H9 (cell line): ENCODE results near the gene CNBD2. TPM values are rescaled to one million over a fixed set of nuclear protein-coding genes. Genes with fewer than 3 reads are reported as not detected.
A peak's percentile ranks its signal among the peaks of the same experiment; 100 is the strongest.

Experiments used
- DNase-seq: peaks from one replicate; pipeline ENCODE4 v3.0.0-alpha.2; 2017
- H2AFZ ChIP-seq: one replicate; pipeline ENCODE4 v1.6.1; 2013; ENCODE audit warnings: mild to moderate bottlenecking, low read length, control low read depth, moderate library complexity
- H2AK5ac ChIP-seq: 2 replicates; pipeline ENCODE4 v1.6.1; 2013; ENCODE audit warnings: low read length, control low read depth, mixed read lengths; ENCODE audit not compliant: insufficient read length
- H2BK120ac ChIP-seq: one replicate; pipeline ENCODE4 v1.6.1; 2013; ENCODE audit warnings: low read depth, mild to moderate bottlenecking, low read length, control low read depth, inconsistent platforms; ENCODE audit not compliant: poor library complexity, severe bottlenecking
- H2BK12ac ChIP-seq: 2 replicates; pipeline ENCODE4 v1.6.1; 2013; ENCODE audit warnings: low read length, control low read depth, mixed read lengths, low read depth; ENCODE audit not compliant: insufficient read length
- H2BK15ac ChIP-seq: 2 replicates; pipeline ENCODE4 v1.6.1; 2013; ENCODE audit warnings: low read depth, low read length, control low read depth
- H2BK20ac ChIP-seq: one replicate; pipeline ENCODE4 v1.6.1; 2013; ENCODE audit warnings: low read depth, mild to moderate bottlenecking, low read length, control low read depth, inconsistent platforms; ENCODE audit not compliant: poor library complexity, severe bottlenecking
- H2BK5ac ChIP-seq: 2 replicates; pipeline ENCODE4 v1.6.1; 2013; ENCODE audit warnings: low read length, control low read depth, mixed read lengths; ENCODE audit not compliant: insufficient read length
- H3K14ac ChIP-seq: 2 replicates; pipeline ENCODE4 v1.6.1; 2013; ENCODE audit warnings: low read length, control low read depth; ENCODE audit not compliant: insufficient read depth
- H3K18ac ChIP-seq: 2 replicates; pipeline ENCODE4 v1.6.1; 2013; ENCODE audit warnings: low read depth, mild to moderate bottlenecking, mixed read lengths, low read length, control low read depth; ENCODE audit not compliant: insufficient read length
- H3K23ac ChIP-seq: 2 replicates; pipeline ENCODE4 v1.6.1; 2013; ENCODE audit warnings: low read length, control low read depth, mixed read lengths, low read depth; ENCODE audit not compliant: insufficient read length
- H3K23me2 ChIP-seq: 2 replicates; pipeline ENCODE4 v1.6.1; 2013; ENCODE audit warnings: low read depth, mild to moderate bottlenecking, mixed read lengths, low read length, control low read depth; ENCODE audit not compliant: insufficient read length, poor library complexity, severe bottlenecking
- H3K27ac ChIP-seq: 2 replicates; pipeline ENCODE4 v1.5.1; 2013; ENCODE audit warnings: low read length, control low read depth, mixed read lengths, low read depth; ENCODE audit not compliant: insufficient read length
- H3K27me3 ChIP-seq: 2 replicates; pipeline ENCODE4 v1.6.1; 2013; ENCODE audit warnings: low read length, control low read depth, inconsistent platforms; ENCODE audit not compliant: insufficient read depth
- H3K4ac ChIP-seq: 2 replicates; pipeline ENCODE4 v1.6.1; 2013; ENCODE audit warnings: low read depth, mild to moderate bottlenecking, control low read depth, inconsistent platforms, low read length, moderate library complexity
- H3K4me1 ChIP-seq: 2 replicates; pipeline ENCODE4 v1.6.1; 2013; ENCODE audit warnings: low read length, control low read depth, inconsistent platforms; ENCODE audit not compliant: insufficient read depth
- H3K4me2 ChIP-seq: 2 replicates; pipeline ENCODE4 v1.6.1; 2013; ENCODE audit warnings: low read length, control low read depth, mixed read lengths; ENCODE audit not compliant: insufficient read length, insufficient read depth
- H3K56ac ChIP-seq: 2 replicates; pipeline ENCODE4 v1.6.1; 2013; ENCODE audit warnings: low read depth, mild to moderate bottlenecking, mixed read lengths, low read length, control low read depth; ENCODE audit not compliant: insufficient read length
- H3K79me1 ChIP-seq: 2 replicates; pipeline ENCODE4 v1.6.1; 2013; ENCODE audit warnings: low read depth, mild to moderate bottlenecking, moderate library complexity, low read length, control low read depth, inconsistent platforms; ENCODE audit not compliant: insufficient read depth, poor library complexity, severe bottlenecking
- H3K79me2 ChIP-seq: 2 replicates; pipeline ENCODE4 v1.6.1; 2013; ENCODE audit warnings: low read length, control low read depth, inconsistent platforms; ENCODE audit not compliant: insufficient read depth
- H3K9ac ChIP-seq: 2 replicates; pipeline ENCODE4 v1.6.1; 2013; ENCODE audit warnings: low read length, control low read depth, mixed read lengths; ENCODE audit not compliant: insufficient read length; ENCODE audit errors: extremely low read depth
- H3K9me3 ChIP-seq: one replicate; pipeline ENCODE4 v1.6.1; 2013; ENCODE audit warnings: low read depth, low read length, inconsistent platforms; ENCODE audit not compliant: control insufficient read depth
- H3T11ph ChIP-seq: one replicate; pipeline ENCODE4 v1.6.1; 2013; ENCODE audit warnings: mild to moderate bottlenecking, low read length, control low read depth, inconsistent platforms
- H4K20me1 ChIP-seq: one replicate; pipeline ENCODE4 v1.6.1; 2013; ENCODE audit not compliant: control insufficient read depth, insufficient read length, insufficient read depth
- H4K5ac ChIP-seq: 2 replicates; pipeline ENCODE4 v1.6.1; 2013; ENCODE audit warnings: low read depth, mild to moderate bottlenecking, mixed read lengths, low read length, control low read depth; ENCODE audit not compliant: insufficient read length
- H4K8ac ChIP-seq: replicated peaks from 2 replicates; pipeline ENCODE4 v1.6.1; 2013; ENCODE audit warnings: low read length, control low read depth, mixed read lengths, low read depth; ENCODE audit not compliant: insufficient read length
- H4K91ac ChIP-seq: 2 replicates; pipeline ENCODE4 v1.6.1; 2013; ENCODE audit warnings: low read depth, mild to moderate bottlenecking, moderate library complexity, mixed read lengths, low read length, control low read depth; ENCODE audit not compliant: insufficient read length
- H3K27ac Mint-ChIP-seq, 3 experiments: 2 replicates in 2 of 3; 3 replicates in 1 of 3; pipeline ENCODE4 v1.8.0; 2020 to 2021; ENCODE audit warnings: mixed read lengths in 3 of 3, mild to moderate bottlenecking in 1 of 3, moderate library complexity in 1 of 3
- H3K27me3 Mint-ChIP-seq: 2 replicates; pipeline ENCODE4 v1.8.0; 2021; ENCODE audit warnings: low read depth, mild to moderate bottlenecking, moderate library complexity, mixed read lengths
- H3K36me3 Mint-ChIP-seq, 3 experiments: 2 replicates in 2 of 3; 3 replicates in 1 of 3; pipeline ENCODE4 v1.8.0; 2020 to 2021; ENCODE audit warnings: low read depth in 3 of 3, mixed read lengths in 3 of 3; ENCODE audit not compliant: insufficient read depth in 1 of 3
- H3K4me1 Mint-ChIP-seq, 2 experiments: 2 replicates each; pipeline ENCODE4 v1.8.0; 2020; ENCODE audit warnings: mixed read lengths in 2 of 2
- H3K4me3 Mint-ChIP-seq, 2 experiments: 2 replicates in 1 of 2; 3 replicates in 1 of 2; pipeline ENCODE4 v1.8.0; 2020 to 2021; ENCODE audit warnings: mild to moderate bottlenecking in 2 of 2, mixed read lengths in 2 of 2, moderate library complexity in 1 of 2
- H3K9me3 Mint-ChIP-seq, 2 experiments: 2 replicates in 1 of 2; 3 replicates in 1 of 2; pipeline ENCODE4 v1.8.0; 2020; ENCODE audit warnings: mild to moderate bottlenecking in 2 of 2, mixed read lengths in 2 of 2, moderate library complexity in 1 of 2
- CTCF ChIP-seq: fragments of 200-600 bp; sonication (generic); conservative IDR thresholded peaks from 3 replicates; pipeline ENCODE4 v1.8.0; 2021; ENCODE audit warnings: antibody characterized with exemption, mild to moderate bottlenecking
- WGBS: extraction: QIAGEN DNeasy Blood & Tissue Kit; methylation state at CpG from one replicate; pipeline ENCODE4 v1.1.7; 2013; ENCODE audit warnings: missing lambda C conversion rate, low lambda C conversion rate, mixed read lengths; ENCODE audit not compliant: insufficient read length; ENCODE audit errors: extremely low coverage; 5-methylcytosine and 5-hydroxymethylcytosine counted together
- total RNA-seq: library from RNA; stranded (reverse); gene quantifications from 2 replicates; pipeline ENCODE4 v1.2.1, GENCODE V29; 2021

Gene CNBD2
- total RNA-seq, 1 experiment from 2014 or later: 3.1 TPM

- Histone ChIP-seq H2BK20ac (no peak overlapping the region), H3K27ac (peak overlapping the region; percentile 83), H3K79me2 (0 out of 2 replicates have a peak, but pooled peaks cover 2% of the 10 kb centered on the region), H4K20me1 (no peaks in the 10 kb centered on the region), H2AK5ac (no peak overlapping the region), H3K18ac (no peak overlapping the region), H3K4me1 (no peaks in the 10 kb centered on the region), H4K5ac (no peak overlapping the region), H3T11ph (no peak overlapping the region), H3K79me1 (no peaks in the 10 kb centered on the region), H3K56ac (no peak overlapping the region), H4K91ac (no peak overlapping the region), H3K23me2 (peaks cover 12% of the 10 kb centered on the region), H3K4me2 (peak overlapping the region; percentile 90), H2BK120ac (no peak overlapping the region), H2AFZ (no peak overlapping the region), H3K9me3 (no peaks in the 10 kb centered on the region), H3K23ac (no peak overlapping the region), H2BK15ac (no peak overlapping the region), H2BK5ac (no peak overlapping the region), H3K4ac (no peak overlapping the region), H3K9ac (peak overlapping the region; percentile 93), H3K14ac (no peak overlapping the region), H4K8ac (no peak overlapping the region), H2BK12ac (no peak overlapping the region), H3K27me3 (0 out of 2 replicates have a peak, but pooled peaks cover under 1% of the 10 kb centered on the region)
- H3K27ac Mint-ChIP-seq: peak overlapping the region; percentile 90 to 97 (median 92)
- no peaks in the 10 kb centered on the region; the same call in 1 of the 2 replicates for H3K27me3 Mint-ChIP-seq
- H3K9me3 Mint-ChIP-seq: no peaks in the 10 kb centered on the region
- H3K4me1 Mint-ChIP-seq: peaks cover 9% of the 10 kb centered on the region in 2 experiments
- no CpG with 5 or more reads among the region's 6 CpGs for WGBS
- H3K36me3 Mint-ChIP-seq: peaks cover under 1 to 11% (median 9%) of the 10 kb centered on the region in 3 experiments; a peak in 5 of 7 replicates
- no peak for DNase-seq
- TF ChIP-seq CTCF: no peak
- peak overlapping the region; percentile 90 to 98 for H3K4me3 Mint-ChIP-seq
Measured at GRCh38 chr20:35952480-35953386, 15.7 kb upstream of the CNBD2 start.
